WI38 (cell line): ENCODE data around the gene HIPK4.

Experiments used
- H3K4me3 ChIP-seq: 2 replicates; pipeline ENCODE4 v1.5.1; 2011; ENCODE audit warnings: low read depth, mild to moderate bottlenecking, control low read depth, low read length
- TF ChIP-seq, protein P1 (sequence below): IDR thresholded peaks from 2 replicates; pipeline ENCODE4 v1.5.1; 2012; ENCODE audit warnings: low read depth, mild to moderate bottlenecking, control low read depth, low read length

The HIPK4 gene

DNA sequence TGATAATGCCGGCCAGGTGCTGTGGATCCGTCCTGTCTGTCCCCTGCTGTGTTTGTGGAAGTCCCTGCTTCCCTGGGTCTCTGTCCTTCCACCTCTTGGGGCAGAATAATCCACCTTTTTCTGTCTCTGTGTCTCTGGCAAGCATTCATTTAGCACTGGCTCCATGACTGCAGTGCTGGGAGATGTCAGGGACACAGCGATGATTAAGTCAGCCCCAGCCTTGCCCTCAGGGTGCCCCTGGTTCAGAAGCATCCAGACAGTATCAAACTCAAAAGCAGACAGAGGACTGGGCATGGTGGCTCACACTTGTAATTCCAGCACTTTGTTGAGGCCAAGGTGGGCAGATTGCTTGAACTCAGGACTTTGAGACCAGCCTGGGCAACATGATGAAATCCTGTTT is 1.5 kb downstream of the HIPK4 start:
- TF ChIP-seq, protein P1, sequence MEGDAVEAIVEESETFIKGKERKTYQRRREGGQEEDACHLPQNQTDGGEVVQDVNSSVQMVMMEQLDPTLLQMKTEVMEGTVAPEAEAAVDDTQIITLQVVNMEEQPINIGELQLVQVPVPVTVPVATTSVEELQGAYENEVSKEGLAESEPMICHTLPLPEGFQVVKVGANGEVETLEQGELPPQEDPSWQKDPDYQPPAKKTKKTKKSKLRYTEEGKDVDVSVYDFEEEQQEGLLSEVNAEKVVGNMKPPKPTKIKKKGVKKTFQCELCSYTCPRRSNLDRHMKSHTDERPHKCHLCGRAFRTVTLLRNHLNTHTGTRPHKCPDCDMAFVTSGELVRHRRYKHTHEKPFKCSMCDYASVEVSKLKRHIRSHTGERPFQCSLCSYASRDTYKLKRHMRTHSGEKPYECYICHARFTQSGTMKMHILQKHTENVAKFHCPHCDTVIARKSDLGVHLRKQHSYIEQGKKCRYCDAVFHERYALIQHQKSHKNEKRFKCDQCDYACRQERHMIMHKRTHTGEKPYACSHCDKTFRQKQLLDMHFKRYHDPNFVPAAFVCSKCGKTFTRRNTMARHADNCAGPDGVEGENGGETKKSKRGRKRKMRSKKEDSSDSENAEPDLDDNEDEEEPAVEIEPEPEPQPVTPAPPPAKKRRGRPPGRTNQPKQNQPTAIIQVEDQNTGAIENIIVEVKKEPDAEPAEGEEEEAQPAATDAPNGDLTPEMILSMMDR, result no peak
- H3K4me3 ChIP-seq, result no peak overlapping the region

DNA sequence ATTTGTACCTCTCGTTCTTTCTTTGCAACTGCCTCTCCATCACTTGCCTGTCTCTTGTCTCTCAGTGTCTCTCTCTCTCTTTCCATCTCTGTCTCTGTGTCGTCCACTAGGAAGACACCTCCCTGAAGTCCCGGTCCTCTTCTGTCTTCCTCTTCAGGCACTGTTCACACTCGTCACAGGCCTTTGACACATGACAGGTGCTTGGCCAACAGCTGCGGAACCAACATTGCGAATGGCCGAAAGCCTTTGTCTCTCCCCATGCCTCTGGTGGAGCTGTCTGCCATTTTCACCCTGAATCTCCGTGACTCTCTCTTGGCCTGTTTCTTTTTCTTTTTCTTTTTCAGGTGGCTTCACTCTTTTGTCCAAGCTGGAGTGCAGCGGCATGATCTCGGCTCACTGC is 2.8 kb downstream of the HIPK4 start:
- H3K4me3 ChIP-seq, result no peak overlapping the region
- TF ChIP-seq, protein P1, result no peak

DNA sequence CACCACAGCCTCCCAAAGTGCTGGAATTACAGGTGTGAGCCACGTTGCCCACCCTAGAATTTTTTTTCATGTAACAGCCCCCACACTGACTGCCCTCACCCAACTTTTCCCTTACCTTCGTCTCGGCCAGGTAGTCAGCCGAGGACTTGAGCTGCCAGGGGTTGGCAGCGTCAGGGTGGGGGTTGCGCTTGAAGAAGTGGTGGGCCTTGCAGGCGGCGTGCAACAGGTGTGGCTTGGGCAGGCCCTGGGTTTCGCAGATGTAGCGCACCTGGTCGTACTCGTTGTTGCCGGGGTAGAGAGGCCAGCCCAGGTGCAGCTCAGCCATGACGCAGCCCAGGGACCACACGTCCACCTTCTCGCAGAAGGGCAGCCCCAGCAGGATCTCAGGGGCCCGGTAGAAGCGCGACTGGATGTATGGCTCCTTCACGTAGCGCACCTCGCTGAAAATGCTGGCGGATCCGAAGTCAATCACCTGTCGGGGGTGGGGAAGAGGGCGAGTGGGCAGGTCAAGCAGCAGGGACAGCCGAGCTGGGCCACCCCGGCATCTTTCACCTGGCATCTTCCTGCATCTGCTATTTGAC is 6.2 kb downstream of the HIPK4 start:
- TF ChIP-seq, protein P1, result no peak
- H3K4me3 ChIP-seq, result no peak overlapping the region

DNA sequence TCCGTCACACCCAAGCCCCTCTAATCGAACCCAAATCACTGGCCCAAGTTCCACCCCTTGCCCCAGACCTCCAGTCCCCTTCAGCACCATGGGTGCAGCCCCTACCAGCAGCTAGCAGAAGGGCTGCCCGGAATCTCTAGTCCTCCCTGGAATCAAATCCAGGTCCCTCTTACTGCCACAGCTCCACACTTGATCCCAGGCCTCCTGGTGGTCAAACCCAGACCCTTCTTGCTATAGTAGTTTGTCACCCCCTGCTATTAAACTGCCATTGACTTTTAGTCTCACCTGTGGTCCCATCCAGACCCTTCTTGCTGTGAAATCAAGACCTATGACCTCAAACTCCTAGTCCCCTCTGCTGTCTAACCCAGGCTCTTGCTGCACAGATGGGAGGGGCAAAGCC is 8.7 kb downstream of the HIPK4 start:
- TF ChIP-seq, protein P1, result no peak
- H3K4me3 ChIP-seq, result no peak overlapping the region

DNA sequence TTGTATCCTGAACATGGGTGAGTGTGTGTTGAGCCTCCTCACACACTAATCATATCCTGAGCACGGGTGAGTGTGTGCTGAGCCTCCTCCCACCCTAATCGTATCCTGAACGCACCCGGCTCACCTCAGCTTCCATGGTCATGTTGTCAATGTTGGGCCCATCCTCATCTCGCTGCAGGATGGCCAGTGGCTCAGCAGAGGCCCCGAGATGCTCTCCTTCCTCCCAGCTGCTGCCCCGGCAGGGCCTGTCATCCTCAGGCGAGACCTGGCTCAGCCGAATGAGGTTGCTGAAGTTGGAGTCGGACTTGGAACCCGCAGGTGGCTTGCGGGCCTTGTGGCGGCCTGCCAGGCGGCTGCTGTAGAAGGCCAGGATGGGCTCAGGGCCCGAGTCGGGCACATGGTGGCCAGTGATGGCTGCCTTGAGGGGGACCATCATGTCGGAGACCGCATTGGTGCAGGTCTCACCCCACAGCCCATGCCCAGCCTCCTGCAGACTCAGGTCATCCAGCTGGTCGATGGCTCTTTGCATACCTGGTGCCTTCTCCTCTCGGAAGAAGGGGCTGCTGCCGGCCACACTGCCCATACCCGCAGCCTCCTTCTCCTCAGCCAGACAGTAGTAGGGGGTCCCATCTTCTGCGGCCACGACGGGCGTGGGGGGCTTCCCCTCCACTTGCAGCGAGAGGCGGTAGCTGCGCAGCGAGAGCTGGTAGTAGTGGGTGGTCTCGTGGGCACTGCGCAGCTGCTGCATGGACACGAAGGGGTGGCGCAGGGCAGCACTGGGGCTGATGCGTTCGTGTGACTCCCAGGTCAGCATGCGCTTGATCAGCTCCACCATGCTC is 9.6 kb downstream of the HIPK4 start:
- TF ChIP-seq, protein P1, result no peak
- H3K4me3 ChIP-seq, result no peak overlapping the region

DNA sequence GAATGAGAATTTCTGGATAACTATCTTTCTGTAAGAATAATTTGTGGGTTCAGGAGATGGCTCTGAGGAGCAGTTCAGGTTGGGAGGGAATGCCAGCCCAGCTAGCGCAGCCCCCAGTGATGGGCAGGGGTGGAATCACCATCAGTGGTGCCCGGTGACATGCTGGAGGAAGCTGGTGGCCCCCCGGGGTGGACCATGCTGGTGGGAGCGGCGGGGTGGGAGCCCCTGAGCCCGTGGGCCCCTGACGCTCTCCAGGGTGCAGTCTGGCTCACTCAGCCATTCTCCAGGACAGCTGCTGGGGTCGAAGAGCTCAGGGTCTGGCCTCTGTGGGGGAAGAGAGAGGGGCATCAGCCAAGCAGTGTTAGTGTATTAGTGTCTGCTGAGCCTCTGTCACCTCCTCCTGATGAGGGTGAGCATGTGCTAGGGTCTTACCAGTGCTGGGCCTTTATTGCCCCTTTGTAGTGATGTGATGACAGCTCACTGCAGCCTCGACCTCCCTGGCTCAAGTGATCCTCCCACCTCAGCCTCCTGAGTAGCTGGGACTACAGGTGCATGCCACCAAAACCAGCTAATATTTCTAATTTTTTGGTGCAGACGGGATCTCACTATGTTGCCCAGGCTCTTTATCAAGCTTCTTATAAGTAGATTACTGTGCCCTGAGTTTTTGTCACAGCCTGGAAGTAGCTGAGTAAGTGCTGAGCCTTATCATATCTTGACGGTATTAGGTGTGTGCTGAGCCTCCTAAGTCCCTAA is 10.4 kb downstream of the HIPK4 start:
- TF ChIP-seq, protein P1, result no peak
- H3K4me3 ChIP-seq, result no peak overlapping the region

DNA sequence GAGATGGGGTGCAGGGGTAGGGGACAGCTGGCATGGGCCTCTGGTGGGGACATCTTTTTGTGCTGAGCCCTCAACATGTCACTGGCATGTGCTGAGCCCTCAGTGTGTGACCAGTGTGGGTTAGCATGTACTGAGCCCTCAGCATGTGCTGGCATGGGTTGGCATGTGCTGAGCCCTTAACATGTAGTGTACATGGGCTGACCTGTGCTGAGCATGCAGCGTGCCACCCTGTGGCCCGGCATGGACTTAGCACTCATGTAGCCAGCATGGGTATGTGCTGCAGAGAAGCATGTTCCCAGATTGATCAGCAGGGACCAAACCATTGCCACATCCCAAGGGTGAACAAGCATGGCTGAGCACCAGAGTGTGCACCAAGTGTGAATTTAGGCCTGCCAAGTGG is 11.5 kb downstream of the HIPK4 start:
- TF ChIP-seq, protein P1, result no peak
- H3K4me3 ChIP-seq, result no peak overlapping the region
